Esophagus squamous epithelium (tissue), 4 donors: ENCODE data around the gene SEC24D.

ENCODE experiments used
- POLR2A ChIP-seq, 4 donors: fragments of 450-650 bp; IDR thresholded peaks; one replicate each; pipeline ENCODE4 v1.6.1; 2017; ENCODE audit warnings: antibody characterized with exemption in 4 of 4, mild to moderate bottlenecking in 4 of 4, moderate library complexity in 3 of 4
- TF ChIP-seq, protein P1 (sequence below), 6 experiments: fragments of 450-650 bp in 4 of 6; fragments of 200-600 bp in 2 of 6; sonication (generic) in 2 of 6; IDR thresholded peaks; one replicate each; pipeline ENCODE4 v1.5.1; 2016 to 2019; ENCODE audit warnings: antibody characterized with exemption in 6 of 6, mild to moderate bottlenecking in 4 of 6, moderate library complexity in 4 of 6

GRCh38 chr4:118857760-118858159 is 21.8 kb upstream of the SEC24D start:
- TF ChIP-seq, protein P1, sequence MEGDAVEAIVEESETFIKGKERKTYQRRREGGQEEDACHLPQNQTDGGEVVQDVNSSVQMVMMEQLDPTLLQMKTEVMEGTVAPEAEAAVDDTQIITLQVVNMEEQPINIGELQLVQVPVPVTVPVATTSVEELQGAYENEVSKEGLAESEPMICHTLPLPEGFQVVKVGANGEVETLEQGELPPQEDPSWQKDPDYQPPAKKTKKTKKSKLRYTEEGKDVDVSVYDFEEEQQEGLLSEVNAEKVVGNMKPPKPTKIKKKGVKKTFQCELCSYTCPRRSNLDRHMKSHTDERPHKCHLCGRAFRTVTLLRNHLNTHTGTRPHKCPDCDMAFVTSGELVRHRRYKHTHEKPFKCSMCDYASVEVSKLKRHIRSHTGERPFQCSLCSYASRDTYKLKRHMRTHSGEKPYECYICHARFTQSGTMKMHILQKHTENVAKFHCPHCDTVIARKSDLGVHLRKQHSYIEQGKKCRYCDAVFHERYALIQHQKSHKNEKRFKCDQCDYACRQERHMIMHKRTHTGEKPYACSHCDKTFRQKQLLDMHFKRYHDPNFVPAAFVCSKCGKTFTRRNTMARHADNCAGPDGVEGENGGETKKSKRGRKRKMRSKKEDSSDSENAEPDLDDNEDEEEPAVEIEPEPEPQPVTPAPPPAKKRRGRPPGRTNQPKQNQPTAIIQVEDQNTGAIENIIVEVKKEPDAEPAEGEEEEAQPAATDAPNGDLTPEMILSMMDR (IDR thresholded peaks at IDR 0.05): no peak
- no peak for TF ChIP-seq POLR2A (IDR thresholded peaks at IDR 0.05)
